IMR-90 (cell line): ENCODE data around the gene B3GNT5. TPM values are rescaled to one million over a fixed set of nuclear protein-coding genes. Genes with fewer than 3 reads are reported as not detected.

Experiments
- ATAC-seq: fragments of 200-7000 bp; cut with Tn5 transposase; 2 replicates; pipeline ENCODE4 v1.9.1; 2020; ENCODE audit warnings: low read depth, mild to moderate bottlenecking, moderate library complexity
- BruUV-seq: library from RNA; stranded (reverse); fragments of 400-500 nt; replicated peaks from 2 replicates; lab custom pipeline; 2021; lab: Mats Ljungman, UMichigan
- CTCF ChIA-PET: fragments of 300-600 bp; formaldehyde crosslinking; extraction: SDS; loops from one replicate; lab custom pipeline; 2021; ENCODE audit warnings: antibody characterized with exemption; lab: Yijun Ruan, JAX
- POLR2A ChIA-PET: fragments of 300-600 bp; sonication (Branson Sonifier 250); formaldehyde crosslinking; loops from one replicate; lab custom pipeline; 2022; ENCODE audit warnings: antibody characterized with exemption; ENCODE audit not compliant: unreplicated experiment; lab: Charles Lee
- DNase-seq: peaks from one replicate; pipeline ENCODE4 v3.0.0; 2013
- H2AFZ ChIP-seq: replicated peaks from 2 replicates; pipeline ENCODE3; 2013; ENCODE audit warnings: low read length, mild to moderate bottlenecking; ENCODE audit not compliant: poor library complexity
- H2AK5ac ChIP-seq: 2 replicates; pipeline ENCODE4 v1.6.1; 2013; ENCODE audit warnings: low read depth, low read length, inconsistent platforms
- H2AK9ac ChIP-seq: replicated peaks from 2 replicates; pipeline ENCODE3; 2013; ENCODE audit warnings: mild to moderate bottlenecking, low read depth, low read length, moderate library complexity; ENCODE audit not compliant: poor library complexity
- H2BK120ac ChIP-seq: 2 replicates; pipeline ENCODE4 v1.6.1; 2013; ENCODE audit warnings: low read depth, low read length, inconsistent platforms
- H2BK15ac ChIP-seq: 3 replicates; pipeline ENCODE4 v1.6.1; 2013; ENCODE audit warnings: low read depth, low read length, inconsistent platforms
- H2BK20ac ChIP-seq: 2 replicates; pipeline ENCODE4 v1.6.1; 2013; ENCODE audit warnings: low read depth, mild to moderate bottlenecking, inconsistent platforms, low read length, moderate library complexity
- H2BK5ac ChIP-seq: 2 replicates; pipeline ENCODE4 v1.6.1; 2013; ENCODE audit warnings: mild to moderate bottlenecking, low read depth, low read length, inconsistent platforms; ENCODE audit not compliant: poor library complexity, severe bottlenecking
- H3K14ac ChIP-seq: replicated peaks from 2 replicates; pipeline ENCODE4 v1.6.1; 2013; ENCODE audit warnings: low read depth, low read length, inconsistent platforms
- H3K18ac ChIP-seq: 2 replicates; pipeline ENCODE4 v1.6.1; 2013; ENCODE audit warnings: low read depth, low read length, control low read depth
- H3K23ac ChIP-seq: 2 replicates; pipeline ENCODE4 v1.6.1; 2013; ENCODE audit warnings: low read depth, low read length, inconsistent platforms
- H3K27ac ChIP-seq: 2 replicates; pipeline ENCODE4 v1.5.1; 2013; ENCODE audit warnings: mild to moderate bottlenecking, control low read depth, low read length; ENCODE audit not compliant: insufficient read depth
- H3K27me3 ChIP-seq: 2 replicates; pipeline ENCODE4 v1.6.1; 2013; ENCODE audit warnings: low read length; ENCODE audit not compliant: control insufficient read depth, insufficient read depth
- H3K36me3 ChIP-seq: 2 replicates; pipeline ENCODE4 v1.6.1; 2013; ENCODE audit warnings: low read length, mixed read lengths; ENCODE audit not compliant: control insufficient read depth, insufficient read depth
- H3K4ac ChIP-seq: 2 replicates; pipeline ENCODE4 v1.6.1; 2013; ENCODE audit warnings: low read depth, low read length, inconsistent platforms
- H3K4me1 ChIP-seq: 2 replicates; pipeline ENCODE4 v1.6.1; 2013; ENCODE audit warnings: low read length, mixed read lengths; ENCODE audit not compliant: control insufficient read depth, insufficient read depth
- H3K4me2 ChIP-seq: 2 replicates; pipeline ENCODE4 v1.6.1; 2013; ENCODE audit warnings: low read depth, mild to moderate bottlenecking, control low read depth, low read length, moderate library complexity
- H3K4me3 ChIP-seq: 2 replicates; pipeline ENCODE4 v1.5.1; 2013; ENCODE audit warnings: low read depth, mild to moderate bottlenecking, control low read depth, low read length, moderate library complexity; ENCODE audit not compliant: insufficient read depth
- H3K56ac ChIP-seq: 2 replicates; pipeline ENCODE4 v1.6.1; 2013; ENCODE audit warnings: low read length, inconsistent platforms; ENCODE audit not compliant: insufficient read depth; ENCODE audit errors: extremely low read depth
- H3K79me1 ChIP-seq, 2 experiments: 2 replicates each; pipeline ENCODE4 v1.6.1; 2013; ENCODE audit warnings: low read length in 2 of 2, inconsistent platforms in 1 of 2, low read depth in 1 of 2
- H3K9ac ChIP-seq: 2 replicates; pipeline ENCODE4 v1.6.1; 2013; ENCODE audit warnings: low read depth, low read length, control low read depth
- H3K9me1 ChIP-seq: 2 replicates; pipeline ENCODE4 v1.6.1; 2013; ENCODE audit warnings: low read length, inconsistent platforms; ENCODE audit not compliant: insufficient read depth
- H3K9me3 ChIP-seq: 2 replicates; pipeline ENCODE4 v1.6.1; 2013; ENCODE audit warnings: low read length; ENCODE audit not compliant: control insufficient read depth, insufficient read depth
- H4K20me1 ChIP-seq: 2 replicates; pipeline ENCODE4 v1.6.1; 2013; ENCODE audit warnings: low read length, inconsistent platforms; ENCODE audit not compliant: insufficient read depth
- H4K5ac ChIP-seq: 2 replicates; pipeline ENCODE4 v1.6.1; 2013; ENCODE audit warnings: mild to moderate bottlenecking, low read depth, low read length, control low read depth
- H4K8ac ChIP-seq, 2 experiments: 2 replicates each; pipeline ENCODE4 v1.6.1; 2013; ENCODE audit warnings: low read depth in 2 of 2, low read length in 2 of 2, control low read depth in 1 of 2, inconsistent platforms in 1 of 2
- H4K91ac ChIP-seq: 2 replicates; pipeline ENCODE4 v1.6.1; 2013; ENCODE audit warnings: low read depth, low read length, inconsistent platforms; ENCODE audit not compliant: insufficient read depth
- CEBPB ChIP-seq: IDR thresholded peaks from 2 replicates; pipeline ENCODE4 v1.6.1; 2012; ENCODE audit warnings: low read depth, low read length, improper control_type of control experiment
- CHD1 ChIP-seq: IDR thresholded peaks from 2 replicates; pipeline ENCODE4 v1.6.1; 2012; ENCODE audit warnings: low read depth, low read length, improper control_type of control experiment
- FOS ChIP-seq: fragments of 150-350 bp; IDR thresholded peaks from 2 replicates; pipeline ENCODE4 v1.6.1; 2016; ENCODE audit warnings: low read depth, low read length
- MAFK ChIP-seq: IDR thresholded peaks from 2 replicates; pipeline ENCODE4 v1.6.1; 2012; ENCODE audit warnings: low read depth, low read length, improper control_type of control experiment
- MAZ ChIP-seq: IDR thresholded peaks from 2 replicates; pipeline ENCODE4 v1.6.1; 2012; ENCODE audit warnings: low read depth, mild to moderate bottlenecking, low read length, improper control_type of control experiment, moderate library complexity, borderline replicate concordance
- MXI1 ChIP-seq: IDR thresholded peaks from 2 replicates; pipeline ENCODE4 v1.6.1; 2012; ENCODE audit warnings: low read depth, mild to moderate bottlenecking, low read length, moderate library complexity, borderline replicate concordance
- NFE2L2 ChIP-seq: fragments of 150-350 bp; IDR thresholded peaks from 2 replicates; pipeline ENCODE4 v1.6.1; 2016; ENCODE audit warnings: low read depth, mild to moderate bottlenecking, low read length
- POLR2A ChIP-seq: IDR thresholded peaks from 2 replicates; pipeline ENCODE4 v1.6.1; 2012; ENCODE audit warnings: mild to moderate bottlenecking, low read depth, low read length
- RAD21 ChIP-seq: IDR thresholded peaks from 2 replicates; pipeline ENCODE4 v1.6.1; 2012; ENCODE audit warnings: low read length, improper control_type of control experiment
- RCOR1 ChIP-seq: IDR thresholded peaks from 2 replicates; pipeline ENCODE4 v1.6.1; 2012; ENCODE audit warnings: mild to moderate bottlenecking, low read length, improper control_type of control experiment; ENCODE audit not compliant: insufficient replicate concordance
- RFX5 ChIP-seq: IDR thresholded peaks from 2 replicates; pipeline ENCODE4 v1.8.0; 2012; ENCODE audit warnings: low read depth, mild to moderate bottlenecking, low read length, moderate library complexity
- SMC3 ChIP-seq: fragments of 150-350 bp; IDR thresholded peaks from 2 replicates; pipeline ENCODE4 v1.6.1; 2016; ENCODE audit warnings: low read depth, mild to moderate bottlenecking, antibody characterized with exemption, low read length, moderate library complexity
- WGBS, 2 experiments: methylation state at CpG; one replicate each; pipeline versions ENCODE4 v1.1.5 to v1.1.7; 2013; ENCODE audit warnings: missing lambda C conversion rate in 2 of 2; ENCODE audit not compliant: insufficient read length in 1 of 2; ENCODE audit errors: extremely low coverage in 2 of 2; 5-methylcytosine and 5-hydroxymethylcytosine counted together
- dilution Hi-C: fragments of 300-500 bp; cut with HindIII; formaldehyde crosslinking; loops from one replicate; pipeline ENCODE4 v1.14.3; 2018; ENCODE audit warnings: low sequenced_read_pairs; ENCODE audit not compliant: unreplicated experiment
- in situ Hi-C: fragments of 300-500 bp; cut with MboI; formaldehyde crosslinking; loops from 3 replicates; pipeline ENCODE4 v1.14.3; 2019; ENCODE audit warnings: low sequenced_read_pairs, inconsistent platforms, mixed read lengths
- intact Hi-C: fragments of 100-400 bp; cut with micrococcal nuclease; formaldehyde crosslinking; loops from 2 replicates; pipeline ENCODE4 v1.10.0; 2022
- polyA plus RNA-seq, 3 experiments: library from polyadenylated mRNA; depleted of rRNA; stranded (reverse); fragments of >200 nt; gene quantifications; 2 replicates each; pipeline ENCODE4 v1.2.3, GENCODE V29; 2012; ENCODE audit warnings: low replicate concordance in 1 of 3
- total RNA-seq: library from RNA; depleted of rRNA; stranded (reverse); fragments of >200 nt; gene quantifications from 2 replicates; pipeline ENCODE4 v1.2.3, GENCODE V29; 2012
- TF ChIP-seq, protein P1 (sequence below): fragments of 150-350 bp; IDR thresholded peaks from 2 replicates; pipeline ENCODE4 v1.6.1; 2017; ENCODE audit warnings: mild to moderate bottlenecking, antibody characterized with exemption, low read length, low read depth
- TF ChIP-seq, protein P2 (sequence below): fragments of 150-350 bp; IDR thresholded peaks from 2 replicates; pipeline ENCODE4 v1.6.1; 2016; ENCODE audit warnings: low read depth, mild to moderate bottlenecking, low read length, moderate library complexity, borderline replicate concordance
- TF ChIP-seq, protein P3 (sequence below): conservative IDR thresholded peaks from 2 replicates; pipeline ENCODE4 v1.5.1; 2012; ENCODE audit warnings: mild to moderate bottlenecking, low read depth, low read length, improper control_type of control experiment

B3GNT5 gene
- total and polyA plus RNA-seq, 2 of the 4 experiments (the other 2 are of a cell fraction), result 1.6 to 3.4 TPM

DNA sequence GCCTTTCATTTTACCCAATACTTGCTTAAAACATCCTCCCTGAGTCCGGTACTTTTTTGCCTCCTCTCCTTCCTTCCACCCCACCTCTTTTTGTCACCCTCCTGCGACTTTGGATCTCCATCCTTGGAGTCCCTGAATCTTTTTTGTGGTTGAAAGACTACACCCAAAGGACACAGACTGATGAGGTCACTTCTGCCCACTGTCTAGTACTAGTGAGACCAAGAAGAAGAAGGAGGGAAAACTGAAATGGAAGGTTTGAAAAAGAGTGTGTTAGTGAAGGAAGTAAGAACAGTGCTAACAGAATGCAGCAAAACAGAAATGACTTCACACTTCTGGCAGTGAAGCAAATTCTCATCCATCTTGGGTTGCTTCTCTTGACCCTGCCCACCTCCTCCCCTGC lies 6.6 kb downstream of the B3GNT5 start:
- Histone ChIP-seq H2BK5ac (no peak overlapping the region), H3K4me3 (no peak overlapping the region), H4K8ac (no peak overlapping the region), H3K14ac (no peak overlapping the region), H3K23ac (no peak overlapping the region), H2AFZ (no peak overlapping the region), H3K4me1 (no peaks in the 10 kb centered on the region), H4K91ac (no peak overlapping the region), H3K9ac (no peak overlapping the region), H3K27ac (no peak overlapping the region), H2BK120ac (no peak overlapping the region), H4K20me1 (no peaks in the 10 kb centered on the region), H2AK5ac (no peak overlapping the region), H3K9me3 (peaks cover 5% of the 10 kb centered on the region), H3K4ac (no peak overlapping the region), H2BK15ac (no peak overlapping the region), H3K27me3 (peaks cover 4% of the 10 kb centered on the region), H3K4me2 (no peak overlapping the region), H4K5ac (no peak overlapping the region), H2BK20ac (no peak overlapping the region), H3K79me1 (peaks cover 0 to 4% of the 10 kb centered on the region in 2 experiments; a peak in 1 of 4 replicates), H2AK9ac (no peak overlapping the region), H3K56ac (no peak overlapping the region), H3K9me1 (no peaks in the 10 kb centered on the region), H3K36me3 (no peaks in the 10 kb centered on the region), H3K18ac (no peak overlapping the region)
- BruUV-seq, result no TSS peak
- in situ Hi-C loops, result no loop called here
- intact Hi-C loops, result no loop called here
- DNase-seq (no peak), ATAC-seq (no peak)
- ChIA-PET POLR2A (no interaction called here), CTCF (no interaction called here)
- WGBS, 2 experiments, result no CpG with 5 or more reads among the region's 2 CpGs
- TF ChIP-seq RAD21 (no peak), NFE2L2 (no peak), RFX5 (no peak), MAZ (no peak), SMC3 (no peak), CHD1 (no peak), RCOR1 (no peak), CEBPB (no peak), MXI1 (no peak), MAFK (no peak), POLR2A (no peak), FOS (no peak)
- TF ChIP-seq, protein P1, sequence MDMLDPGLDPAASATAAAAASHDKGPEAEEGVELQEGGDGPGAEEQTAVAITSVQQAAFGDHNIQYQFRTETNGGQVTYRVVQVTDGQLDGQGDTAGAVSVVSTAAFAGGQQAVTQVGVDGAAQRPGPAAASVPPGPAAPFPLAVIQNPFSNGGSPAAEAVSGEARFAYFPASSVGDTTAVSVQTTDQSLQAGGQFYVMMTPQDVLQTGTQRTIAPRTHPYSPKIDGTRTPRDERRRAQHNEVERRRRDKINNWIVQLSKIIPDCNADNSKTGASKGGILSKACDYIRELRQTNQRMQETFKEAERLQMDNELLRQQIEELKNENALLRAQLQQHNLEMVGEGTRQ, result no peak
- TF ChIP-seq, protein P2, sequence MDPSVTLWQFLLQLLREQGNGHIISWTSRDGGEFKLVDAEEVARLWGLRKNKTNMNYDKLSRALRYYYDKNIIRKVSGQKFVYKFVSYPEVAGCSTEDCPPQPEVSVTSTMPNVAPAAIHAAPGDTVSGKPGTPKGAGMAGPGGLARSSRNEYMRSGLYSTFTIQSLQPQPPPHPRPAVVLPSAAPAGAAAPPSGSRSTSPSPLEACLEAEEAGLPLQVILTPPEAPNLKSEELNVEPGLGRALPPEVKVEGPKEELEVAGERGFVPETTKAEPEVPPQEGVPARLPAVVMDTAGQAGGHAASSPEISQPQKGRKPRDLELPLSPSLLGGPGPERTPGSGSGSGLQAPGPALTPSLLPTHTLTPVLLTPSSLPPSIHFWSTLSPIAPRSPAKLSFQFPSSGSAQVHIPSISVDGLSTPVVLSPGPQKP, result no peak
- TF ChIP-seq, protein P3, sequence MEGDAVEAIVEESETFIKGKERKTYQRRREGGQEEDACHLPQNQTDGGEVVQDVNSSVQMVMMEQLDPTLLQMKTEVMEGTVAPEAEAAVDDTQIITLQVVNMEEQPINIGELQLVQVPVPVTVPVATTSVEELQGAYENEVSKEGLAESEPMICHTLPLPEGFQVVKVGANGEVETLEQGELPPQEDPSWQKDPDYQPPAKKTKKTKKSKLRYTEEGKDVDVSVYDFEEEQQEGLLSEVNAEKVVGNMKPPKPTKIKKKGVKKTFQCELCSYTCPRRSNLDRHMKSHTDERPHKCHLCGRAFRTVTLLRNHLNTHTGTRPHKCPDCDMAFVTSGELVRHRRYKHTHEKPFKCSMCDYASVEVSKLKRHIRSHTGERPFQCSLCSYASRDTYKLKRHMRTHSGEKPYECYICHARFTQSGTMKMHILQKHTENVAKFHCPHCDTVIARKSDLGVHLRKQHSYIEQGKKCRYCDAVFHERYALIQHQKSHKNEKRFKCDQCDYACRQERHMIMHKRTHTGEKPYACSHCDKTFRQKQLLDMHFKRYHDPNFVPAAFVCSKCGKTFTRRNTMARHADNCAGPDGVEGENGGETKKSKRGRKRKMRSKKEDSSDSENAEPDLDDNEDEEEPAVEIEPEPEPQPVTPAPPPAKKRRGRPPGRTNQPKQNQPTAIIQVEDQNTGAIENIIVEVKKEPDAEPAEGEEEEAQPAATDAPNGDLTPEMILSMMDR, result no peak
- dilution Hi-C loops, result no loop called here
